Glutamatergic neuron (in vitro differentiated cells): ENCODE data around the gene HTT. TPM values are rescaled to one million over a fixed set of nuclear protein-coding genes. Genes with fewer than 3 reads are reported as not detected.
A peak's percentile ranks its signal among the peaks of the same experiment; 100 is the strongest.

Experiments
- DNase-seq: peaks from one replicate; pipeline ENCODE4 v3.0.0; 2022
- H3K27ac Mint-ChIP-seq: one replicate; pipeline ENCODE4 v1.8.0; 2020; ENCODE audit warnings: mild to moderate bottlenecking, mixed read lengths, inconsistent platforms; ENCODE audit not compliant: unreplicated experiment
- H3K27me3 Mint-ChIP-seq: one replicate; pipeline ENCODE4 v1.8.0; 2020; ENCODE audit warnings: mild to moderate bottlenecking, moderate library complexity, mixed read lengths, inconsistent platforms; ENCODE audit not compliant: unreplicated experiment
- H3K36me3 Mint-ChIP-seq: one replicate; pipeline ENCODE4 v1.8.0; 2020; ENCODE audit warnings: mild to moderate bottlenecking, mixed read lengths, inconsistent platforms; ENCODE audit not compliant: unreplicated experiment
- H3K4me1 Mint-ChIP-seq: one replicate; pipeline ENCODE4 v1.8.0; 2020; ENCODE audit warnings: mild to moderate bottlenecking, low read depth, mixed read lengths, inconsistent platforms; ENCODE audit not compliant: unreplicated experiment
- H3K4me3 Mint-ChIP-seq: one replicate; pipeline ENCODE4 v1.8.0; 2020; ENCODE audit warnings: mild to moderate bottlenecking, mixed read lengths, inconsistent platforms; ENCODE audit not compliant: unreplicated experiment
- H3K9me3 Mint-ChIP-seq: one replicate; pipeline ENCODE4 v1.8.0; 2020; ENCODE audit warnings: mild to moderate bottlenecking, moderate library complexity, mixed read lengths, inconsistent platforms; ENCODE audit not compliant: unreplicated experiment
- CTCF ChIP-seq: fragments of 200-600 bp; sonication (generic); IDR thresholded peaks from one replicate; pipeline ENCODE4 v1.5.0; 2021; ENCODE audit not compliant: partially characterized antibody, unreplicated experiment
- total RNA-seq: library from RNA; stranded (reverse); fragmentation: NEBNext Ultra II Directional; extraction: Animal tissue kit (Norgen Biotek cat#: 25700); gene quantifications from one replicate; pipeline ENCODE4 v1.2.1, GENCODE V29; 2021; ENCODE audit not compliant: unreplicated experiment

The HTT gene
- total RNA-seq, 1 donor from 2014 or later, result 107 TPM

DNA sequence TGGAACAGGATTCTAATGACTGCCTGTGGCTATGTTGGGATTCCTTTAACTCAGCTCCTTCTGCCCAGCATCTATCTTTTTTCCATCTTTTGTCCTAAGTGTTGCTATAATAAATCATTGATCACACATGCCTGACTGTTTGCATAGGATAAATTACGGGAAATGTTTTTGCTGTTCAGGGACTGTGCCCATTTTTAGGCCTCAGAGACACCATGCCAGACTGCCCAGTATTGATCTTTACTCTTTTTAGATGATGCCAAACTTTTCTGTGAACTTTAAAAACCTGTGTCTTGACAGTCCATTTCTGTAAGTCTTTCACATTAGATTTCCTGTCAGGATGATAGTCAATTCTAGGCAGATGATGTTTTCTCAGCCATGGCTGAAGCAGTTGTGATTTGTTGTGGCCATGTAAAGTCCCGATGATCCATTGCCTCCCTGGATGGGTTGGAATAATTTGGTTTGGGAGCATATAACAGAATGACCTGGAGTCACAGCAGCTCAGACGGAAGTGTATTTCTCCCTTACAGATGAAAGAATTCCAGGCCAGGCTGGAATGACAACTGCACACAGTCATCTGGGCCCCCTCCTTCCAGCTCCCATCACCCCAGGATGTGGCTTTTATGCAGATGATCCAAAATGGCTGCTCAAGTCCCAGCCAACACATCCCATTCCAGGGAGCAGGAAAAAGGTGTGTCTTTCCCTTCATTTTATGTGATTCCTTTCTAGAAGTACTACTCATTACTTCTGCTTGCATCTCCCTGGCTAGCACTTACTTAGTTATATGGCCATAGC is 3.6 kb upstream of the HTT start:
- no peak overlapping the region for H3K27ac Mint-ChIP-seq
- peaks cover 4% of the 10 kb centered on the region for H3K36me3 Mint-ChIP-seq
- peaks cover 11% of the 10 kb centered on the region for H3K4me1 Mint-ChIP-seq
- no peak overlapping the region for H3K4me3 Mint-ChIP-seq
- H3K9me3 Mint-ChIP-seq, result peaks cover 3% of the 10 kb centered on the region
- TF ChIP-seq CTCF, result no peak
- peaks cover 10% of the 10 kb centered on the region for H3K27me3 Mint-ChIP-seq
- no peak for DNase-seq

DNA sequence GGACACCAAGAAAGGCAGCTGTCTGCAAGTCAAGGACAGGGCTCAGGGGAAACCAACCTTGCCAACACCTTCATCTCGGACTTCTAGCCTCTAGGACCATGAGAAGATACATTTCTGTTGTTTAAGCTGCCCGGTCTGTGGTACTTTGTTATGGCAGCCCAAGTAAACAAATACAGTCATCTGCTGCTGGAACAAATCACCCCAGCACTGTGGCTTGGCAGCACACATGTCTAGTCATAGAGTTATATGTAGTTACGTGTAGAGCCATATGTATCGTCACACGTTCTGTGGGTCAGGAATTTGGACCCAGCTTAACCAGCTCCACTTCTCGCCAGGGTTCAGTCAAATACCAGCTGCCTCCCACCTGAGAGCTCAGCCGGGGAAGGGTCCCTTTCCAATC is 2.7 kb upstream of the HTT start:
- no peak for DNase-seq
- peaks cover 7% of the 10 kb centered on the region for H3K9me3 Mint-ChIP-seq
- H3K27ac Mint-ChIP-seq, result no peak overlapping the region
- H3K27me3 Mint-ChIP-seq, result peaks cover 13% of the 10 kb centered on the region
- H3K36me3 Mint-ChIP-seq, result peaks cover 4% of the 10 kb centered on the region
- H3K4me1 Mint-ChIP-seq, result peaks cover 17% of the 10 kb centered on the region
- TF ChIP-seq CTCF, result no peak
- H3K4me3 Mint-ChIP-seq, result no peak overlapping the region

GRCh38 chr4:3073158-3074077 is 1.1 kb upstream of the HTT start:
- Mint-ChIP-seq H3K9me3 (peaks cover 7% of the 10 kb centered on the region), H3K27me3 (peaks cover 11% of the 10 kb centered on the region), H3K27ac (no peak overlapping the region), H3K4me3 (no peak overlapping the region), H3K4me1 (peaks cover 16% of the 10 kb centered on the region), H3K36me3 (peaks cover 1% of the 10 kb centered on the region)
- DNase-seq, result no peak
- TF ChIP-seq CTCF, result no peak

- peaks cover 13% of the 10 kb centered on the region for H3K4me1 Mint-ChIP-seq
- TF ChIP-seq CTCF, result no peak
These were observed 568 bp downstream of the HTT start for GRCh38 chr4:3074846-3075651.

More at GRCh38 chr4:3074846-3075651, 568 bp downstream of the HTT start:
- DNase-seq, result peak; percentile 78
- H3K9me3 Mint-ChIP-seq, result peaks cover 7% of the 10 kb centered on the region
- H3K27ac Mint-ChIP-seq, result peak overlapping the region; percentile 96
- H3K36me3 Mint-ChIP-seq, result no peaks in the 10 kb centered on the region
- peak overlapping the region; percentile 91 for H3K4me3 Mint-ChIP-seq
- peaks cover 7% of the 10 kb centered on the region for H3K27me3 Mint-ChIP-seq
